ENCODE data around the gene FLT4.

GRCh38 chr5:180658774-180659564 lies 9.6 kb upstream of the FLT4 start:
- TF ChIP-seq CTCF (conservative IDR thresholded peaks at IDR 0.05; ENCODE audit: low read length) (no peak), EZH2phosphoT487 (IDR thresholded peaks at IDR 0.05; ENCODE audit: borderline replicate concordance, low read depth, low read length) (no peak)
